Measurements from ENCODE around the gene ZGLP1.

DNA sequence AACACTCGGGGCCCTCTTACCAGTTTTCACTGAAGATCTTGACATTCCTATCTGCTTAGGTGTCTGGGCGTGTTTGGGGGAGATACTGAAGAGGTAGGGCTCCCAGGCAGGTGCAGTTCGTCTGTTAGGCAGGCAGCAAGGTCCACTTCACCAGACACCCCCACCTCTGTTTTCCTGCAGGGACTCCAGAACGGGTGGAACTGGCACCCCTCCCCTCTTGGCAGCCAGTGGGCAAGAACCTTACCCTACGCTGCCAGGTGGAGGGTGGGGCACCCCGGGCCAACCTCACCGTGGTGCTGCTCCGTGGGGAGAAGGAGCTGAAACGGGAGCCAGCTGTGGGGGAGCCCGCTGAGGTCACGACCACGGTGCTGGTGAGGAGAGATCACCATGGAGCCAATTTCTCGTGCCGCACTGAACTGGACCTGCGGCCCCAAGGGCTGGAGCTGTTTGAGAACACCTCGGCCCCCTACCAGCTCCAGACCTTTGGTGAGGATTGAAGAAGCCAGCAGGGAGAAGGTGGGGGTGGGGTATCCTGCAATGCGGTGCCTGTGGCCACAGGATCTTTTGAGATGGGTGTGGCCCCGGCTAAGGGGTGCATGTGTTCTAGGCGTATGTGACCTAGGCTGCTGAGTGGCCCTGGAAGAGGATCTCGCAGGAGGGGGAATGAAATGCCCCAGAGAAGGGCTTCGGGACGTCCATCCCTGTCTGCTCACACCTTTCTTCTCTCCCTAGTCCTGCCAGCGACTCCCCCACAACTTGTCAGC, 26.1 kb downstream of the ZGLP1 start:
- TF ChIP-seq, protein P1, sequence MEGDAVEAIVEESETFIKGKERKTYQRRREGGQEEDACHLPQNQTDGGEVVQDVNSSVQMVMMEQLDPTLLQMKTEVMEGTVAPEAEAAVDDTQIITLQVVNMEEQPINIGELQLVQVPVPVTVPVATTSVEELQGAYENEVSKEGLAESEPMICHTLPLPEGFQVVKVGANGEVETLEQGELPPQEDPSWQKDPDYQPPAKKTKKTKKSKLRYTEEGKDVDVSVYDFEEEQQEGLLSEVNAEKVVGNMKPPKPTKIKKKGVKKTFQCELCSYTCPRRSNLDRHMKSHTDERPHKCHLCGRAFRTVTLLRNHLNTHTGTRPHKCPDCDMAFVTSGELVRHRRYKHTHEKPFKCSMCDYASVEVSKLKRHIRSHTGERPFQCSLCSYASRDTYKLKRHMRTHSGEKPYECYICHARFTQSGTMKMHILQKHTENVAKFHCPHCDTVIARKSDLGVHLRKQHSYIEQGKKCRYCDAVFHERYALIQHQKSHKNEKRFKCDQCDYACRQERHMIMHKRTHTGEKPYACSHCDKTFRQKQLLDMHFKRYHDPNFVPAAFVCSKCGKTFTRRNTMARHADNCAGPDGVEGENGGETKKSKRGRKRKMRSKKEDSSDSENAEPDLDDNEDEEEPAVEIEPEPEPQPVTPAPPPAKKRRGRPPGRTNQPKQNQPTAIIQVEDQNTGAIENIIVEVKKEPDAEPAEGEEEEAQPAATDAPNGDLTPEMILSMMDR (IDR thresholded peaks at IDR 0.05) = no peak
- TF ChIP-seq SIN3A (IDR thresholded peaks at IDR 0.05; ENCODE audit: borderline replicate concordance, insufficient read depth, low read depth, low read length) (no peak), POLR2AphosphoS5 (IDR thresholded peaks at IDR 0.05; ENCODE audit: low read depth, low read length) (no peak)

Measured in Panc1 (cell line).